LNCaP clone FGC (cell line): Measurements from ENCODE around the gene SLC7A14.

Source experiments
- DNase-seq: peaks from one replicate; pipeline ENCODE4 v3.0.0-alpha.2; 2011; ENCODE audit warnings: low read depth
- H3K4me3 ChIP-seq: 2 replicates; pipeline ENCODE4 v1.5.1; 2011; ENCODE audit warnings: mild to moderate bottlenecking, low read depth, low read length, control low read depth
- CTCF ChIP-seq: IDR thresholded peaks from 2 replicates; pipeline ENCODE4 v1.5.1; 2012; ENCODE audit warnings: mild to moderate bottlenecking; ENCODE audit not compliant: control insufficient read depth, insufficient read depth; ENCODE audit errors: extremely low read depth

Gene SLC7A14

DNA sequence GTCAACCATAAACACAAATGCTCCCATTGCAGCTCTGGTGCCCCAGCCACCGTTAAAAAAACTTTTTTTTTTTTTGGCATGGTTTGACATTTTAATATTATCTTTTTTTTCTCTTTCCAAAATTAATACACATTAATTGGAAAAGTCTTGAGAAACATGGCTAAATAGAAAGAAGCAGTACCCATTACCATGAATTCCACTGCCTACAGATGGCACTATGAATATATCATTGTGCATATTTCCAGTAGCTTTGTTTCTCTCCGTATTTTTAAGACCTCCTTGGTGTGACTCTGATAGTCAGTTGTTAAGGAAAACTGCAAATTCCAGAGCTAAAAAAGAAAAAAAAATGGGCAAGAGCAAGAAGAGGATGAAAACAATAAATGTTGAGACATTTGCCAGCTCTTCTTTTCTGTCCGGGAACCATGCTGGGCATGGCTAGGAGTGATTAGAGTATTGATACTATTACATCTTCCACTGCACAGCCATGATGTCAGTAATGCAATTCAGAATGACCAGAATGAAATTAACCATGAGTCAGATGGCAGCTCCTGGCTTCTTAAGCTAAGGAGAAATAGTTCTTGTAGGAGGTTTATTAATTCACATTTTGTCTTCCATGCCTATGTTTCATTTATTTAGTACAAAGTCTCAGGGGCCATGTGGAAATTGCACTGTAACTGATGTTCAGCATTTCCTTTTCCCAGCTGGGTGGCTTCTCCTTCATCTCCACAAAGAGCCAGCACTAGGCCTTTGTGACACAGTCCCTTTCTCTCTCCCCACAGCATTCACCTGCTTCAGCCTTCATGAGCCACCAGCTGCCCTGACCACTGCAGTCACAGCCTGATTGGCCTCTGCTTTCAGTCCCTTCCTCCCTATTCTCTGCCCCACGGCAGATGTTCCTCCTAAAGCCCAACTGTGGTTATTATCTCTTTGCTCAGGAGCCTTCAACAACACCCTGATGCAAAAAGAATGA is 31.8 kb downstream of the SLC7A14 start:
- TF ChIP-seq CTCF: peak; percentile 30
- DNase-seq: no peak
- H3K4me3 ChIP-seq: no peak overlapping the region

DNA sequence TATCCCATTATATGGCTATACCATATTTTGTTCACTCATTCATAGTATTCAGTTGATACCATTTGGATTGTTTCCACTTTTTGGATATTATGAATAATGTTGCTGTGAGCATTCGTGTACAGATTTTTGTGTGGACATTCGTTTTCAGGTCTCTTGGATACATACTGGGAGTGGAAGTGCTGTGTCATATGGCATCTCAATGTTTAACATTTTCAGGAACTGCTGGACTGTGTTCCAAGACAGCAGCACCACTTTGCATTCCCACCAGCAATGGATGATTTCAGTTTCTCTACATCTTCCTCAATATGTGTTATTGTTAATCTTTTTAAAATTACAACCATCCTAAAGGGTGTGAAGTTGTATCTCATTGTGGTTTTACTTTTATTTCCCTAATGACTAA is 34.6 kb downstream of the SLC7A14 start:
- DNase-seq: no peak
- no peak overlapping the region for H3K4me3 ChIP-seq
- no peak for TF ChIP-seq CTCF

- no peak overlapping the region for H3K4me3 ChIP-seq
- DNase-seq: no peak
- no peak for TF ChIP-seq CTCF
Measured at GRCh38 chr3:170542704-170543103, 43.2 kb downstream of the SLC7A14 start.

DNA sequence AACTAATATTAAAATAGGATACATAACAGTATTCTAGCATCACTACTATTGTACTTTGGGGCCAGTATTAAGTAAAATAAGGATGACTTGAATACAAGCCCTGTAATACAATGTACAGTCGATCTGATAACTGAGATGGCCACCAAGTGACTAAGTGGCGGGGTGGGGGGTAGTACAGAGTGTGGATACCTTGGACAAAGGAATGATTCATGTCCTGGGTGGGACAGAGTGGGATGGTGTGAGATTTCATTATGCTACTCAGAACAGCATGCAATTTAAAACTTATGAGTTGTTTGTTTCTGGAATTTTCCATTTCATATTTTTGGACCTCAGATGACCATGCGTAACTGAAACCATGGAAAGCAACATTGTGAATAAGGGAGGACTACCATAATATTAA is 46.0 kb downstream of the SLC7A14 start:
- DNase-seq: no peak
- H3K4me3 ChIP-seq: no peak overlapping the region
- no peak for TF ChIP-seq CTCF

GRCh38 chr3:170536712-170537111 is 49.2 kb downstream of the SLC7A14 start:
- no peak for TF ChIP-seq CTCF
- DNase-seq: no peak
- H3K4me3 ChIP-seq: no peak overlapping the region

DNA sequence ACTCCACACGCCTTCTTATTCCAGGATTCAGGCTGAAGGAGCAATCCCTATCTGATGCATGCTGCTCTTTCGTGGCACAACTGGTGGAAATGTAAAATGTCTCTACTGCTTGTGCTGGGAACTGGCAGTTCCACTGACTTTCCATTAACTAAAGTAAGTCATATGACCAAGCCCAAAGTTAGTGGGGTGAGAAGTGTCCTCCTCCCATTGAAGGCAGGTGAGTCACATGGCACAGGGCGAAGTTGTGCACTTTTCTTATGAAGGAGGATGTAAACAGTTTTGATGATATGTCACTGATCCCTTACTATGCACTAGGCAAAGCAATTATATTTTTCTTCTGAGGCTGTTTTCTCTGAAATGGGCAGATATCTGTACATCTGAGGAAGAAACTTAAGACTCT is 51.6 kb downstream of the SLC7A14 start:
- no peak overlapping the region for H3K4me3 ChIP-seq
- no peak for TF ChIP-seq CTCF
- DNase-seq: no peak

- DNase-seq: no peak
- TF ChIP-seq CTCF: no peak
- H3K4me3 ChIP-seq: no peak overlapping the region
Measured at GRCh38 chr3:170532573-170532972, 53.3 kb downstream of the SLC7A14 start.
